ENCODE measurements around the gene TMEM128.

TMEM128 gene

DNA sequence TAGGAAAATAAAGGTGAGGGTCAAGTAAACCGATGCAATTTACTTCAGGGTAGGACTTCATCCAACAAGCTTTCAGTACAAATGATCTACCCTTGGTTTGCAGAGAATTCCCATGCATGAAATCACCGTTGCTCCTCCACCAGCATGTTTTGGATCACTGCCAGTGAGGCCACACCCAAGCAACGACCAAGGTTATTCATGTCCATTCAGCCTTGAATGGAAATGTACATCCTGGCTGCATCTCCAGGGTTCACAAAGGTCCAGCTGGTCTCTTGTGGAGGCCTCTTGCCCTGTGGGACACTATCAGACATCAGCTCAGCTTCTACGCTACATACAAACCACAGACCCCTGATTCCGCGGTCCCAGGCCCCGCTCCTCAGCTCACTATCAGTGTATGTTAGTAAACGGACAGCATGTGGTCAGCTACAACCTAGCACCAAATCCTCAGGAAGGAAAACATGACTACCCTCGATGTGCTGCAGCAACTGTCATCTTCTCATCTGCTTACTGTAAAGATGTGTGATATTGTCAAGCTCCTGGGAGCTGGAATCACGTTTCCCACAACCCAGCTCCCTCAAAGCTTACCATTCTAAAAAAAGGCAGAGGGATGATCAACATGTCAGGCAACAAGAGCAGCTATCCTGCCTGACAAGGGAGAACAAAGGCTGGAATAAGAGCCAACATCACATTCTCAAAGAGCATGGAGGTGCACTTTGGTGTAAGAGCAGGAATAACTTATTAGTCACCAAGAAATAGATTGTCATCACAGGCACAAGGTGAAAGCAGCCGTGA is 37.0 kb upstream of the TMEM128 start:
- H3K14ac ChIP-seq (ENCODE audit: low read length) = no peak overlapping the region
- H2AK5ac ChIP-seq (ENCODE audit: low read depth, low read length) = no peak overlapping the region
- H3K18ac ChIP-seq (ENCODE audit: low read length) = no peak overlapping the region
- no peaks in the 10 kb centered on the region for H3K27me3 ChIP-seq (ENCODE audit: control insufficient read depth in 3 of 3, insufficient read depth in 3 of 3, low read depth in 1 of 3, low read length in 3 of 3)
- H3K4me1 ChIP-seq (ENCODE audit: control insufficient read depth in 2 of 2, insufficient read depth in 1 of 2, low read depth in 1 of 2, low read length in 2 of 2) = peaks cover 6 to 7% of the 10 kb centered on the region in 2 donors
- no peak for DNase-seq (ENCODE audit: low spot score)
- no peak overlapping the region for H2AFZ ChIP-seq (ENCODE audit: low read length)
- H3K9me3 ChIP-seq (replicated peaks in 1 of 2; ENCODE audit: control insufficient read depth in 2 of 2, insufficient read depth in 1 of 2, low read depth in 1 of 2, low read length in 2 of 2) = no peaks in the 10 kb centered on the region
- H2BK15ac ChIP-seq (ENCODE audit: low read length) = no peak overlapping the region
- no peak overlapping the region for H3K4ac ChIP-seq (ENCODE audit: low read length)
- no CpG with 5 or more reads among the region's 11 CpGs for WGBS, 2 donors (ENCODE audit: extremely low coverage in 2 of 2, insufficient read length in 2 of 2, insufficient replicate concordance in 1 of 2)
- peaks cover 10% of the 10 kb centered on the region for H3K79me1 ChIP-seq (ENCODE audit: low read depth, low read length)
- no peak overlapping the region for H3K4me3 ChIP-seq (ENCODE audit: low read length in 2 of 2)
- H3K23ac ChIP-seq (ENCODE audit: low read depth, low read length, poor library complexity) = no peak overlapping the region
- H3K9ac ChIP-seq (ENCODE audit: low read depth, low read length, poor library complexity) = no peak overlapping the region
- no peak overlapping the region for H3K4me2 ChIP-seq (ENCODE audit: insufficient read depth, low read length, poor library complexity, severe bottlenecking)
- H3K27ac ChIP-seq (replicated peaks; ENCODE audit: low read length) = no peak overlapping the region
- no peak overlapping the region for H2BK120ac ChIP-seq (ENCODE audit: low read depth, low read length)
- no peak overlapping the region for H4K8ac ChIP-seq (ENCODE audit: low read depth, low read length)
- H3K36me3 ChIP-seq (replicated peaks in 1 of 2; ENCODE audit: control insufficient read depth in 2 of 2, insufficient read depth in 2 of 2, low read length in 2 of 2) = peaks cover 26 to 61% of the 10 kb centered on the region in 2 donors
- H4K91ac ChIP-seq (ENCODE audit: low read depth, low read length, poor library complexity) = no peak overlapping the region
- H2BK5ac ChIP-seq (ENCODE audit: low read length) = no peak overlapping the region
- H2BK12ac ChIP-seq (ENCODE audit: low read length) = no peak overlapping the region

DNA sequence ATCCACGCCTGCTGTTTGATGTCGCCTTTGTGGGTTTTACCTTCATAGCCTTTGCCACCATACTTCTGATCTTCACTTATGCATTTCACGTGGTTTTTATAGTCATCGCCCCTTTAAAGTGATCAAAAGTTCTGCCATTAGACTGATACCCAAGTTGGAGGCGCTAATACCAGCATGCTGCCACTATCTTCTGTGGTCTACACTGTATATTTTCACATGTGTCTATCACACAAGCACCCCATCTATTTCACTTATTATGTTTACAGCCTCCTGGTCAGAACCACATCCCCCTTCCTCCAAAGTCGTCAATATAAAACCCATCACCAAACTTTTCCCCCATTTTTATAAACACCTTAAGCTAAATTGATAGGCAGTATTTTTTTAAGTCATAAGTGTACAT is 33.8 kb upstream of the TMEM128 start:
- Histone ChIP-seq H2AK5ac (ENCODE audit: low read depth, low read length) (no peak overlapping the region), H3K4me3 (ENCODE audit: low read length in 2 of 2) (no peak overlapping the region)

DNA sequence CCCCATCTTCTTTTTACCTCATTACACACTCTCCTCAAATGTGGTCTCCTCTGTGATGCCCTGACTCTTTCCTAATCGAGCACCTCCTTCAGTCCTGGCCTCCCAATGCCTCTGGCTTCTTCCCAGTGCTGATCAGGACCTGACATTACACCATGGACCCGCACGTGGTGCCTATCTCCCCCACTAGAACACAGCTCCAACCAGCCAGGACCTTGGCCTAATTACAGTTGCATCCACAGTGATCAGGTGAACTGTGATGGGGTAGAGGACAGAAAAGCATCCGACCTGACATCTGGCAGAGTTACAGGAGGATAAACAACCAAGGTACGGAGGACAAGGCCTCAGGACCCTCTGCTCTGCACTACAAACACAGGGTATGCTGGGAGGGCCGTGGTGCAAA is 29.5 kb upstream of the TMEM128 start:
- H3K23ac ChIP-seq (ENCODE audit: low read depth, low read length, poor library complexity) = peak overlapping the region; percentile 48
- H3K4me1 ChIP-seq (ENCODE audit: control insufficient read depth in 2 of 2, insufficient read depth in 1 of 2, low read depth in 1 of 2, low read length in 2 of 2) = no peaks in the 10 kb centered on the region
- H2AFZ ChIP-seq (ENCODE audit: low read length) = no peak overlapping the region
- H3K4me2 ChIP-seq (ENCODE audit: insufficient read depth, low read length, poor library complexity, severe bottlenecking) = no peak overlapping the region
- no peak overlapping the region for H2BK12ac ChIP-seq (ENCODE audit: low read length)
- no peaks in the 10 kb centered on the region for H3K79me1 ChIP-seq (ENCODE audit: low read depth, low read length)
- H4K8ac ChIP-seq (ENCODE audit: low read depth, low read length) = no peak overlapping the region
- no peak overlapping the region for H3K4ac ChIP-seq (ENCODE audit: low read length)
- H3K36me3 ChIP-seq (replicated peaks in 1 of 2; ENCODE audit: control insufficient read depth in 2 of 2, insufficient read depth in 2 of 2, low read length in 2 of 2) = peaks cover 36 to 89% of the 10 kb centered on the region in 2 donors
- H3K18ac ChIP-seq (ENCODE audit: low read length) = no peak overlapping the region
- no peak overlapping the region for H4K91ac ChIP-seq (ENCODE audit: low read depth, low read length, poor library complexity)
- no peaks in the 10 kb centered on the region for H3K27me3 ChIP-seq (ENCODE audit: control insufficient read depth in 3 of 3, insufficient read depth in 3 of 3, low read depth in 1 of 3, low read length in 3 of 3)
- no peak overlapping the region for H3K27ac ChIP-seq (replicated peaks; ENCODE audit: low read length)
- no peak overlapping the region for H2BK5ac ChIP-seq (ENCODE audit: low read length)
- DNase-seq (ENCODE audit: low spot score) = no peak
- H3K14ac ChIP-seq (ENCODE audit: low read length) = no peak overlapping the region
- H3K9ac ChIP-seq (ENCODE audit: low read depth, low read length, poor library complexity) = peak overlapping the region; percentile 68
- H3K9me3 ChIP-seq (replicated peaks in 1 of 2; ENCODE audit: control insufficient read depth in 2 of 2, insufficient read depth in 1 of 2, low read depth in 1 of 2, low read length in 2 of 2) = no peaks in the 10 kb centered on the region
- no peak overlapping the region for H2AK5ac ChIP-seq (ENCODE audit: low read depth, low read length)
- no peak overlapping the region for H2BK120ac ChIP-seq (ENCODE audit: low read depth, low read length)
- WGBS, 2 donors (ENCODE audit: extremely low coverage in 2 of 2, insufficient read length in 2 of 2, insufficient replicate concordance in 1 of 2) = no CpG with 5 or more reads among the region's 6 CpGs
- H2BK15ac ChIP-seq (ENCODE audit: low read length) = no peak overlapping the region
- H3K4me3 ChIP-seq (ENCODE audit: low read length in 2 of 2) = peak overlapping the region in 1 of 2 donors; percentile 1

More for the DNA sequence above, 33.8 kb upstream of the TMEM128 start:
- H3K18ac ChIP-seq (ENCODE audit: low read length) = no peak overlapping the region
- no peak overlapping the region for H2AFZ ChIP-seq (ENCODE audit: low read length)
- H3K36me3 ChIP-seq (replicated peaks in 1 of 2; ENCODE audit: control insufficient read depth in 2 of 2, insufficient read depth in 2 of 2, low read length in 2 of 2) = peaks cover 36 to 90% of the 10 kb centered on the region in 2 donors
- H4K91ac ChIP-seq (ENCODE audit: low read depth, low read length, poor library complexity) = no peak overlapping the region
- H3K9ac ChIP-seq (ENCODE audit: low read depth, low read length, poor library complexity) = no peak overlapping the region
- H3K23ac ChIP-seq (ENCODE audit: low read depth, low read length, poor library complexity) = no peak overlapping the region
- no peak overlapping the region for H2BK5ac ChIP-seq (ENCODE audit: low read length)
- no peak overlapping the region for H2BK15ac ChIP-seq (ENCODE audit: low read length)
- H3K27me3 ChIP-seq (ENCODE audit: control insufficient read depth in 3 of 3, insufficient read depth in 3 of 3, low read depth in 1 of 3, low read length in 3 of 3) = no peaks in the 10 kb centered on the region
- no peak overlapping the region for H3K4me2 ChIP-seq (ENCODE audit: insufficient read depth, low read length, poor library complexity, severe bottlenecking)
- no peaks in the 10 kb centered on the region for H3K9me3 ChIP-seq (replicated peaks in 1 of 2; ENCODE audit: control insufficient read depth in 2 of 2, insufficient read depth in 1 of 2, low read depth in 1 of 2, low read length in 2 of 2)
- 100% methylated on average over 1 of the region's 6 CpGs; no CpG with 5 or more reads in 1 of the 2 donors for WGBS, 2 donors (ENCODE audit: extremely low coverage in 2 of 2, insufficient read length in 2 of 2, insufficient replicate concordance in 1 of 2)
- no peak overlapping the region for H2BK12ac ChIP-seq (ENCODE audit: low read length)
- DNase-seq (ENCODE audit: low spot score) = no peak
- no peak overlapping the region for H3K14ac ChIP-seq (ENCODE audit: low read length)
- no peak overlapping the region for H3K4ac ChIP-seq (ENCODE audit: low read length)
- H3K4me1 ChIP-seq (ENCODE audit: control insufficient read depth in 2 of 2, insufficient read depth in 1 of 2, low read depth in 1 of 2, low read length in 2 of 2) = no peaks in the 10 kb centered on the region
- H3K27ac ChIP-seq (replicated peaks; ENCODE audit: low read length) = no peak overlapping the region
- H4K8ac ChIP-seq (ENCODE audit: low read depth, low read length) = no peak overlapping the region
- H3K79me1 ChIP-seq (ENCODE audit: low read depth, low read length) = no peaks in the 10 kb centered on the region
- no peak overlapping the region for H2BK120ac ChIP-seq (ENCODE audit: low read depth, low read length)

DNA sequence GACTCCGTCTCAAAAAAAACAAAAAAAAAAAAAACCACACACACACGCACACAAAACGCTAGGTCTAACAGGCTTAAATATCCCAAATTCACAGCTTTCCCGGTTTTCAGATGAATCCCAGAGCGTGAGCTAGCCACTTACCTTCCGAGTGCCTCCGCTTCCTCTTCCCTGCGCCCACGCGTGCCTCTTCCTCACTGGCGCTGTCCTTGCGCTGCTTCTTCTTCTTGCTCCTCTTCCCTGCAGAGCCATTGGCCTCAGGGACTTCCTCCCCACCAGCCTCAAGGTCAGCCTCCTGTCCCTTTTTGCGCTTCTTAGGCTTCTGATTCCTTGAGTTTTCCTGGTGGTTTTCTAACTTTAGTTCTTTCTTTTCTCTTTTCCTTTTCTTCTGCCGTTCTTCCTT is 26.2 kb upstream of the TMEM128 start:
- no peak overlapping the region for H2AK5ac ChIP-seq (ENCODE audit: low read depth, low read length)
- no peak overlapping the region for H3K9ac ChIP-seq (ENCODE audit: low read depth, low read length, poor library complexity)
- H3K79me1 ChIP-seq (ENCODE audit: low read depth, low read length) = no peaks in the 10 kb centered on the region
- H3K4me3 ChIP-seq (ENCODE audit: low read length in 2 of 2) = peak overlapping the region in 1 of 2 donors; percentile 55
- H2BK12ac ChIP-seq (ENCODE audit: low read length) = no peak overlapping the region
- no peaks in the 10 kb centered on the region for H3K9me3 ChIP-seq (replicated peaks in 1 of 2; ENCODE audit: control insufficient read depth in 2 of 2, insufficient read depth in 1 of 2, low read depth in 1 of 2, low read length in 2 of 2)
- H2BK5ac ChIP-seq (ENCODE audit: low read length) = no peak overlapping the region
- H4K8ac ChIP-seq (ENCODE audit: low read depth, low read length) = no peak overlapping the region
- no peak overlapping the region for H3K14ac ChIP-seq (ENCODE audit: low read length)
- no peak for DNase-seq (ENCODE audit: low spot score)
- no peak overlapping the region for H3K27ac ChIP-seq (replicated peaks; ENCODE audit: low read length)
- no peak overlapping the region for H2BK120ac ChIP-seq (ENCODE audit: low read depth, low read length)
- H3K36me3 ChIP-seq (replicated peaks in 1 of 2; ENCODE audit: control insufficient read depth in 2 of 2, insufficient read depth in 2 of 2, low read length in 2 of 2) = peaks cover 34 to 90% of the 10 kb centered on the region in 2 donors
- no peak overlapping the region for H3K4me2 ChIP-seq (ENCODE audit: insufficient read depth, low read length, poor library complexity, severe bottlenecking)
- no peaks in the 10 kb centered on the region for H3K27me3 ChIP-seq (ENCODE audit: control insufficient read depth in 3 of 3, insufficient read depth in 3 of 3, low read depth in 1 of 3, low read length in 3 of 3)
- no peak overlapping the region for H4K91ac ChIP-seq (ENCODE audit: low read depth, low read length, poor library complexity)
- no peaks in the 10 kb centered on the region for H3K4me1 ChIP-seq (ENCODE audit: control insufficient read depth in 2 of 2, insufficient read depth in 1 of 2, low read depth in 1 of 2, low read length in 2 of 2)
- no peak overlapping the region for H3K4ac ChIP-seq (ENCODE audit: low read length)
- H3K18ac ChIP-seq (ENCODE audit: low read length) = no peak overlapping the region
- WGBS, 2 donors (ENCODE audit: extremely low coverage in 2 of 2, insufficient read length in 2 of 2, insufficient replicate concordance in 1 of 2) = no CpG with 5 or more reads among the region's 14 CpGs
- H2AFZ ChIP-seq (ENCODE audit: low read length) = no peak overlapping the region
- no peak overlapping the region for H3K23ac ChIP-seq (ENCODE audit: low read depth, low read length, poor library complexity)
- no peak overlapping the region for H2BK15ac ChIP-seq (ENCODE audit: low read length)

Data from neuronal stem cell (in vitro differentiated cells).